NB4 (cell line): ENCODE measurements around the gene SMARCAL1.

Experiments
- DNase-seq: peaks from one replicate; pipeline ENCODE4 v3.0.0; 2010; ENCODE audit warnings: low read depth
- H3K4me3 ChIP-seq: one replicate; pipeline ENCODE4 v1.5.1; 2011; ENCODE audit warnings: mild to moderate bottlenecking, low read depth, low read length, moderate library complexity
- MYC ChIP-seq: IDR thresholded peaks from 2 replicates; pipeline ENCODE4 v1.6.1; 2011; ENCODE audit warnings: low read depth, low read length
- POLR2A ChIP-seq: IDR thresholded peaks from 2 replicates; pipeline ENCODE4 v1.6.1; 2011; ENCODE audit warnings: mild to moderate bottlenecking; ENCODE audit not compliant: insufficient read length; ENCODE audit errors: extremely low read depth
- TF ChIP-seq, protein P1 (sequence below): IDR thresholded peaks from 2 replicates; pipeline ENCODE4 v1.6.1; 2011; ENCODE audit warnings: low read depth, low read length
- TF ChIP-seq, protein P2 (sequence below): IDR thresholded peaks from one replicate; pipeline ENCODE4 v1.5.1; 2012; ENCODE audit warnings: low read depth, low read length

Gene SMARCAL1

GRCh38 chr2:216486708-216487107 is 74.4 kb downstream of the SMARCAL1 start:
- no peak overlapping the region for H3K4me3 ChIP-seq
- DNase-seq = peak; percentile 87
- TF ChIP-seq, protein P1, sequence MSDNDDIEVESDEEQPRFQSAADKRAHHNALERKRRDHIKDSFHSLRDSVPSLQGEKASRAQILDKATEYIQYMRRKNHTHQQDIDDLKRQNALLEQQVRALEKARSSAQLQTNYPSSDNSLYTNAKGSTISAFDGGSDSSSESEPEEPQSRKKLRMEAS = no peak
- TF ChIP-seq, protein P2, sequence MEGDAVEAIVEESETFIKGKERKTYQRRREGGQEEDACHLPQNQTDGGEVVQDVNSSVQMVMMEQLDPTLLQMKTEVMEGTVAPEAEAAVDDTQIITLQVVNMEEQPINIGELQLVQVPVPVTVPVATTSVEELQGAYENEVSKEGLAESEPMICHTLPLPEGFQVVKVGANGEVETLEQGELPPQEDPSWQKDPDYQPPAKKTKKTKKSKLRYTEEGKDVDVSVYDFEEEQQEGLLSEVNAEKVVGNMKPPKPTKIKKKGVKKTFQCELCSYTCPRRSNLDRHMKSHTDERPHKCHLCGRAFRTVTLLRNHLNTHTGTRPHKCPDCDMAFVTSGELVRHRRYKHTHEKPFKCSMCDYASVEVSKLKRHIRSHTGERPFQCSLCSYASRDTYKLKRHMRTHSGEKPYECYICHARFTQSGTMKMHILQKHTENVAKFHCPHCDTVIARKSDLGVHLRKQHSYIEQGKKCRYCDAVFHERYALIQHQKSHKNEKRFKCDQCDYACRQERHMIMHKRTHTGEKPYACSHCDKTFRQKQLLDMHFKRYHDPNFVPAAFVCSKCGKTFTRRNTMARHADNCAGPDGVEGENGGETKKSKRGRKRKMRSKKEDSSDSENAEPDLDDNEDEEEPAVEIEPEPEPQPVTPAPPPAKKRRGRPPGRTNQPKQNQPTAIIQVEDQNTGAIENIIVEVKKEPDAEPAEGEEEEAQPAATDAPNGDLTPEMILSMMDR = no peak
- TF ChIP-seq MYC (no peak), POLR2A (no peak)

DNA sequence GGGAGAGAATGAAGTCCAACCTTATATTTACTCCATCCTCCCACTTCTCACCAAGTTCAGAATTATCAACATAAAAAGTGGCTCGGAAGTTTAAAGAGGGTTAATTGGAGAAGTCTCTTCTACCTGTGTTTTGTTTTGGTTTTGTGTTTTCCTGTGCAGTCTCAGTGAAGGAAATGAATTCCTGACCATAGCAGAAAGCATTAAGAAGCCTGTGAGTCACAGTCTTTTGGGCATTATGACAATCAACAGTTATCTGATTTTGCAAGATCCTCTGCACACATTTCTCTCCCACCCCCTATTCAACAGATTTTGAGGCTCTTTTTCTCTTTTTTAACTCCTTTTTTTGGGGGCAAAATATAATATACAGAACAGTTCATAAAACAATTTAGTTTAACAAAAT is 77.8 kb downstream of the SMARCAL1 start:
- peak; percentile 52; the same call in 1 of the 2 replicates for TF ChIP-seq MYC
- TF ChIP-seq, protein P2 = no peak
- TF ChIP-seq, protein P1 = peak; percentile 57; the same call in 1 of the 2 replicates
- H3K4me3 ChIP-seq = peak overlapping the region; percentile 36
- DNase-seq = peak; percentile 89

DNA sequence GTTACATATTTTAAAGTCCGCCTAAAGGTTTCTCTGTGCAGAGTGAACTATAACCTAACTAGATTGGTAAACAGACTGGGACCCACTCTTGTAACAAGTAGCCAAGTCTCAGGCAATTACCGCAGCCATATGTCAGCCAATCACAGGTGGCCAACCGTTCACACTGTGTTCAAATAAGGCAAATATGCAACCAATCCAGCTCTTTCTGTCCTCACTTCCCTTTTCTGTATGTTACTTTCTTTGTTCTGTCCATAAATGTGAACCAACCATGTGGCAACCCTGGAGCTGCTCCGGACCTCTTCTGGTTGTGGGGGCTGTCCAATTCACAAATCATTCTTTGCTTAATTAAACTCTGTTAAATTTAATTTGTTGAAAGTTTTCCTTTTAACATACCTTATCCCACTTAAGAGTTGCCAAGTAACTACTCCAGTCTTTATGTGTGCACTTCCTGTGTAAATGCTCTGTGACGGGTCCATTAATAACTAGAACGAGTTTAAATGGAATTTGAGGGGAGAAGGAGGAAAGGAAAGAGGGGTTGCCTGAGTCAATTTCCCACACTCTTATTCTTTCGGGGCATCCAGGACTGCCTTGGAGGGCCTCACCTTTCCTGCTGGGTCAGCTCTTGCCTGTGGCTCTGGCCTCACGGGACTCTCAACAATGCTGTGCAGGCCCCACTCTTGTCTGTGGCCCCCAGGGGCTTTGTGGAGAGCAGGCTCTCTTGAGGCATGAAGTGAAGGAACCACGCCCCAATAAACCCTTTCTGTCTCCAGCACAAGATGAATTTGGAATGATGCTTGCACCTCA is 79.7 kb downstream of the SMARCAL1 start:
- DNase-seq = peak; percentile 99
- H3K4me3 ChIP-seq = no peak overlapping the region
- TF ChIP-seq POLR2A = peak; percentile 33
- TF ChIP-seq, protein P2 = no peak
- peak; percentile 95 for TF ChIP-seq MYC
- TF ChIP-seq, protein P1 = peak; percentile 90

GRCh38 chr2:216492597-216493333 is 80.5 kb downstream of the SMARCAL1 start:
- H3K4me3 ChIP-seq = no peak overlapping the region
- TF ChIP-seq, protein P1 = no peak; the same call in 1 of the 2 replicates
- TF ChIP-seq MYC = no peak
- TF ChIP-seq, protein P2 = no peak
- no peak for TF ChIP-seq POLR2A
- DNase-seq = peak; percentile 92

GRCh38 chr2:216493334-216493685 is 81.0 kb downstream of the SMARCAL1 start:
- TF ChIP-seq, protein P1 = no peak
- TF ChIP-seq MYC = no peak
- no peak for TF ChIP-seq POLR2A
- TF ChIP-seq, protein P2 = no peak
- no peak overlapping the region for H3K4me3 ChIP-seq
- DNase-seq = peak; percentile 58
